GM12878 (cell line): ENCODE measurements around the gene NAALADL2. TPM values are rescaled to one million over a fixed set of nuclear protein-coding genes. Genes with fewer than 3 reads are reported as not detected.

Experiments used
- ATAC-seq: fragments of 200-7000 bp; cut with Tn5 transposase; 3 replicates; pipeline ENCODE4 v1.9.1; 2020; ENCODE audit warnings: mild to moderate bottlenecking, moderate library complexity
- BruUV-seq: library from RNA; stranded (reverse); fragments of 400-500 nt; replicated peaks from 2 replicates; lab custom pipeline; 2021; lab: Mats Ljungman, UMichigan
- CTCF ChIA-PET: fragments of 300-600 bp; sonication (Branson Sonifier 250); formaldehyde crosslinking; extraction: SDS; loops from one replicate; lab custom pipeline; 2021; ENCODE audit warnings: inconsistent platforms; lab: Yijun Ruan, JAX
- POLR2A ChIA-PET: fragments of 350-600 bp; formaldehyde crosslinking; extraction: SDS; loops from one replicate; lab custom pipeline; 2021; ENCODE audit warnings: inconsistent platforms; lab: Charles Lee
- RAD21 ChIA-PET: fragments of 300-600 bp; sonication (Branson Sonifier 250); formaldehyde crosslinking; loops from one replicate; lab custom pipeline; 2023; ENCODE audit warnings: antibody characterized with exemption; ENCODE audit not compliant: unreplicated experiment; lab: Charles Lee
- SMC1A ChIA-PET: fragments of 300-600 bp; sonication (Branson Sonifier 250); formaldehyde crosslinking; loops from one replicate; lab custom pipeline; 2023; ENCODE audit not compliant: unreplicated experiment, uncharacterized antibody; lab: Charles Lee
- DNase-seq: peaks from one replicate; pipeline ENCODE4 v3.0.0-alpha.2; 2011; ENCODE audit warnings: low read depth, low spot score
- FAIRE-seq: peaks from 3 replicates; lab custom pipeline; 2011; peaks lifted over from hg19 to GRCh38; lab: Jason Lieb, UNC
- H2AFZ ChIP-seq: 2 replicates; pipeline ENCODE4 v1.6.0; 2011; ENCODE audit warnings: low read depth, low read length, control low read depth; ENCODE audit not compliant: control insufficient read depth
- H3K27ac ChIP-seq: 2 replicates; pipeline ENCODE4 v1.5.1; 2011; ENCODE audit warnings: control low read depth; ENCODE audit not compliant: control insufficient read depth, insufficient read depth
- H3K27me3 ChIP-seq, 2 experiments: replicated peaks in 1 of 2; 2 replicates each; pipeline versions ENCODE4 v1.6.0 to v1.6.1; 2011; ENCODE audit warnings: low read length in 1 of 2; ENCODE audit not compliant: control insufficient read depth in 2 of 2, insufficient read depth in 2 of 2
- H3K36me3 ChIP-seq, 2 experiments: 2 replicates each; pipeline ENCODE4 v1.5.1; 2011; ENCODE audit warnings: low read length in 1 of 2; ENCODE audit not compliant: control insufficient read depth in 2 of 2, insufficient read depth in 2 of 2
- H3K4me1 ChIP-seq: 2 replicates; pipeline ENCODE4 v1.6.1; 2011; ENCODE audit warnings: mild to moderate bottlenecking, low read length, moderate library complexity, mixed read lengths; ENCODE audit not compliant: control insufficient read depth, insufficient read depth
- H3K4me2 ChIP-seq: 2 replicates; pipeline ENCODE4 v1.6.0; 2011; ENCODE audit warnings: control low read depth; ENCODE audit not compliant: control insufficient read depth, insufficient read depth
- H3K4me3 ChIP-seq: fragments of 200-600 bp; sonication (generic); 2 replicates; pipeline ENCODE4 v1.5.1; 2016
- H3K79me2 ChIP-seq: 2 replicates; pipeline ENCODE4 v1.6.0; 2011; ENCODE audit warnings: low read length; ENCODE audit not compliant: control insufficient read depth, insufficient read depth
- H3K9ac ChIP-seq: 2 replicates; pipeline ENCODE4 v1.8.0; 2011; ENCODE audit warnings: low read length, control low read depth, mixed read lengths; ENCODE audit not compliant: control insufficient read depth, insufficient read depth
- H3K9me3 ChIP-seq: replicated peaks from 3 replicates; pipeline ENCODE4 v1.5.1; 2011; ENCODE audit warnings: mild to moderate bottlenecking, low read length; ENCODE audit not compliant: control insufficient read depth, insufficient read depth
- H4K20me1 ChIP-seq: 2 replicates; pipeline ENCODE4 v1.6.0; 2011; ENCODE audit not compliant: control insufficient read depth, insufficient read depth
- BACH1 ChIP-seq: fragments of 450-650 bp; IDR thresholded peaks from 2 replicates; pipeline ENCODE4 v1.6.1; 2017; ENCODE audit warnings: mild to moderate bottlenecking, borderline replicate concordance
- E2F8 ChIP-seq: fragments of 450-650 bp; IDR thresholded peaks from 2 replicates; pipeline ENCODE4 v1.6.1; 2018; ENCODE audit warnings: mild to moderate bottlenecking, low read depth, moderate library complexity; ENCODE audit not compliant: partially characterized antibody
- EGR1 ChIP-seq, 2 experiments: IDR thresholded peaks; 1 replicate in 1 of 2; 2 replicates in 1 of 2; pipeline ENCODE4 v1.6.1; 2011 to 2012; ENCODE audit warnings: low read depth in 2 of 2, low read length in 2 of 2, borderline replicate concordance in 1 of 2, mild to moderate bottlenecking in 1 of 2, moderate library complexity in 1 of 2
- MEF2B ChIP-seq: fragments of 450-650 bp; IDR thresholded peaks from 2 replicates; pipeline ENCODE4 v1.6.1; 2018; ENCODE audit warnings: mild to moderate bottlenecking, moderate library complexity; ENCODE audit not compliant: partially characterized antibody, poor library complexity, severe bottlenecking
- ZNF622 ChIP-seq: fragments of 450-650 bp; IDR thresholded peaks from 2 replicates; pipeline ENCODE4 v1.6.1; 2017; ENCODE audit warnings: mild to moderate bottlenecking, inconsistent platforms
- WGBS: methylation state at CpG from one replicate; pipeline ENCODE4 v1.1.6; 2016; ENCODE audit warnings: low lambda C conversion rate; ENCODE audit not compliant: insufficient replicate concordance, insufficient coverage; ENCODE audit errors: missing lambda C conversion rate; 5-methylcytosine and 5-hydroxymethylcytosine counted together
- in situ Hi-C: fragments of 300-500 bp; cut with MboI; formaldehyde crosslinking; loops from 9 replicates; pipeline ENCODE4 v1.14.3; 2018; ENCODE audit warnings: mixed read lengths
- intact Hi-C: fragments of 100-400 bp; cut with micrococcal nuclease; formaldehyde crosslinking; loops from one replicate; pipeline ENCODE4 v1.14.2; 2022; ENCODE audit not compliant: unreplicated experiment
- polyA plus RNA-seq, 11 experiments: library from polyadenylated mRNA; depleted of rRNA in 4 of 11; unstranded in 6 of 11; stranded (reverse) in 5 of 11; fragments of >200 nt; fragmentation: Nextera tagmentation in 4 of 11; fragmentation: Illumina TruSeq in 1 of 11; extraction: Ambion mirVana in 4 of 11; extraction: Trizol in 1 of 11; gene quantifications; 1 replicate in 1 of 11; 2 replicates in 10 of 11; pipeline versions ENCODE4 v1.2.1 to v1.2.3, GENCODE V29; 2011 to 2016; ENCODE audit warnings: inconsistent platforms in 2 of 11, missing spikeins in 2 of 11, low read depth in 1 of 11
- total RNA-seq, 4 experiments: library from RNA; depleted of rRNA in 3 of 4; stranded (reverse); fragments of >200 nt in 3 of 4; fragmentation: Illumina TruSeq in 1 of 4; extraction: Trizol in 1 of 4; gene quantifications; 2 replicates each; pipeline versions ENCODE4 v1.2.1 to v1.2.3, GENCODE V29; 2013 to 2021

NAALADL2 gene
- total and polyA plus RNA-seq, 10 of the 15 experiments (the other 5 are each of a cell fraction or from before 2014, with no cell fraction given): 0.06 to 10.8 (median 0.46) TPM

DNA sequence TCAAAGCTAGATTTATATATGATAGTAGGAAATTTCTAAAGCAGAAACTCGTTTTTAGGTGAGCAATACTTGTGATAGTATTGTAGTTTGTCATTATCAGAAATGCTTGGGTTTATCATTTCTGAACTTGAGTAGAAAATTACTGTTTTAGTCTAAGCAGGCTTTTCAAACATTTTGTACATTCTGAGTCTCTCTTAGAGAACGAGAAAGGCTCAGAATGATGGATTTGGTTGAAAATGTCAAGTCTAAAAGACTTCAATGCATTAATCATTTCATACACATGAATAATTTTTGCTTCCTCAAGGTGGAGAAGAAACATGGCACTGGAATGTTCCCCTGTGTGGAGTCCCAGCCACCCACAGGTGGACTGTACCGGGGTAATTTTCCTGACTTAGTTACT lies 387.1 kb downstream of the NAALADL2 start:
- FAIRE-seq (no peak), ATAC-seq (no peak), DNase-seq (no peak)
- no peaks in the 10 kb centered on the region for H4K20me1 ChIP-seq
- no peak overlapping the region for H3K9ac ChIP-seq
- ChIA-PET SMC1A (interaction anchor here (0.9 to 2.3 kb wide), 4 partner anchors 13 to 21 kb away, joined by 3 to 7 read pairs (median 5); no protein-coding TSS in a partner anchor), RAD21 (interaction anchor here (1.3 to 1.4 kb wide), 2 partner anchors 10 to 24 kb away, joined by 3 read pairs; no protein-coding TSS in a partner anchor), CTCF (interaction anchor here (1.1 to 1.3 kb wide), 2 partner anchors 10 to 18 kb away, joined by 3 read pairs; no protein-coding TSS in a partner anchor), POLR2A (no interaction called here)
- 12% methylated on average over 3 of the region's 3 CpGs for WGBS
- no peak overlapping the region for H3K27ac ChIP-seq
- no peaks in the 10 kb centered on the region for H3K79me2 ChIP-seq
- no peak overlapping the region for H2AFZ ChIP-seq
- no TSS peak for BruUV-seq
- H3K4me2 ChIP-seq: no peak overlapping the region
- in situ Hi-C loops (no loop called here), intact Hi-C loops (no loop called here)
- H3K4me1 ChIP-seq: no peaks in the 10 kb centered on the region
- no peaks in the 10 kb centered on the region for H3K27me3 ChIP-seq
- TF ChIP-seq E2F8 (no peak), BACH1 (no peak), MEF2B (no peak), ZNF622 (no peak), EGR1 (IDR thresholded peaks at IDR 0.05; ENCODE audit: borderline replicate concordance in 1 of 2, low read depth in 2 of 2, low read length in 2 of 2) (no peak)
- H3K9me3 ChIP-seq: no peaks in the 10 kb centered on the region
- no peak overlapping the region for H3K4me3 ChIP-seq
- peaks cover 0 to 2% of the 10 kb centered on the region in 2 experiments; a peak in 2 of 4 replicates for H3K36me3 ChIP-seq
